ENCODE data around the gene CRYGC.

GRCh38 chr2:208130712-208131110 is 1.1 kb upstream of the CRYGC start:
- no peak for TF ChIP-seq EZH2 (IDR thresholded peaks at IDR 0.05)
- TF ChIP-seq CTCF (IDR thresholded peaks at IDR 0.05) = no peak

Data from neural progenitor cell (in vitro differentiated cells).